K562 (cell line): ENCODE results near the gene ATXN7L1. TPM values are rescaled to one million over a fixed set of nuclear protein-coding genes. Genes with fewer than 3 reads are reported as not detected.

Experiments used
- AFF1 ChIP-seq, 2 experiments: fragments of 450-650 bp; IDR thresholded peaks; 2 replicates each; pipeline ENCODE4 v1.6.1; 2018; ENCODE audit warnings: mild to moderate bottlenecking in 2 of 2, low read depth in 1 of 2; ENCODE audit not compliant: partially characterized antibody in 2 of 2
- BRCA1 ChIP-seq, 2 experiments: fragments of 450-650 bp in 1 of 2; sonication (generic) in 1 of 2; formaldehyde crosslinking in 1 of 2; IDR thresholded peaks; 2 replicates each; pipeline versions ENCODE4 v1.5.0 to v1.6.1; 2017 to 2020; ENCODE audit warnings: mild to moderate bottlenecking in 1 of 2, missing genetic modification reagents in 1 of 2
- HDAC2 ChIP-seq: fragments of 450-650 bp; IDR thresholded peaks from 2 replicates; pipeline ENCODE4 v1.6.1; 2016; ENCODE audit warnings: mild to moderate bottlenecking
- KLF10 ChIP-seq: fragments of 250-450 bp; sonication (Bioruptor Pico); IDR thresholded peaks from 2 replicates; pipeline ENCODE4 v1.6.1; 2021; ENCODE audit warnings: matching md5 sums
- RBM22 ChIP-seq: fragments of 200-400 bp; formaldehyde crosslinking; IDR thresholded peaks from 2 replicates; pipeline ENCODE4 v1.6.1; 2018; ENCODE audit warnings: low read length, low read depth; ENCODE audit not compliant: poor library complexity, severe bottlenecking
- SMAD1 ChIP-seq: fragments of 150-350 bp; IDR thresholded peaks from 2 replicates; pipeline ENCODE4 v1.6.1; 2014; ENCODE audit warnings: low read length, low read depth; ENCODE audit not compliant: partially characterized antibody
- SMC3 ChIP-seq: conservative IDR thresholded peaks from 2 replicates; pipeline ENCODE4 v1.6.1; 2011; ENCODE audit warnings: low read depth, low read length, improper control_type of control experiment; ENCODE audit not compliant: insufficient read depth
- THAP7 ChIP-seq: fragments of 250-450 bp; sonication (Bioruptor Pico); IDR thresholded peaks from 2 replicates; pipeline ENCODE4 v1.5.0; 2021
- ZNF586 ChIP-seq: fragments of 450-650 bp; formaldehyde crosslinking; conservative IDR thresholded peaks from 2 replicates; pipeline ENCODE4 v1.4.0; 2020; ENCODE audit warnings: mild to moderate bottlenecking, moderate library complexity
- ZNF589 ChIP-seq: fragments of 200-800 bp; sonication (Bioruptor generic); IDR thresholded peaks from 2 replicates; pipeline ENCODE4 v1.6.1; 2016; ENCODE audit warnings: low read depth, missing genetic modification characterization, missing compliant biosample characterization
- polyA plus RNA-seq, 8 experiments: library from polyadenylated mRNA; depleted of rRNA in 4 of 8; stranded (reverse) in 5 of 8; unstranded in 3 of 8; fragments of >200 nt; fragmentation: Nextera tagmentation in 2 of 8; fragmentation: Illumina TruSeq in 1 of 8; extraction: Ambion mirVana in 2 of 8; extraction: Trizol in 1 of 8; gene quantifications; 2 replicates each; pipeline versions ENCODE4 v1.2.1 to v1.2.3, GENCODE V29; 2011 to 2014; ENCODE audit warnings: inconsistent platforms in 1 of 8, missing spikeins in 1 of 8
- total RNA-seq, 7 experiments: library from RNA; depleted of rRNA in 6 of 7; stranded (reverse); fragments of >200 nt in 6 of 7; fragmentation: Illumina TruSeq in 2 of 7; extraction: Trizol in 2 of 7; gene quantifications; 2 replicates each; pipeline versions ENCODE4 v1.2.1 to v1.2.3, GENCODE V29; 2011 to 2021; ENCODE audit warnings: low replicate concordance in 1 of 7
- TF ChIP-seq, protein P1 (sequence below): IDR thresholded peaks from 3 replicates; pipeline ENCODE4 v1.6.1; 2011; ENCODE audit warnings: borderline replicate concordance, mild to moderate bottlenecking, moderate library complexity; ENCODE audit not compliant: insufficient read length; ENCODE audit errors: extremely low read depth
- TF ChIP-seq, protein P2 (sequence below): fragments of 450-650 bp; IDR thresholded peaks from 2 replicates; pipeline ENCODE4 v1.6.1; 2016; ENCODE audit warnings: low read depth, mild to moderate bottlenecking, moderate library complexity
- TF ChIP-seq, protein P3 (sequence below), 2 experiments: IDR thresholded peaks in 1 of 2; conservative IDR thresholded peaks in 1 of 2; 2 replicates each; pipeline ENCODE4 v1.6.1; 2016; ENCODE audit warnings: low read depth in 2 of 2, mild to moderate bottlenecking in 1 of 2, missing compliant biosample characterization in 1 of 2, missing genetic modification characterization in 1 of 2, moderate library complexity in 1 of 2

Gene ATXN7L1
- total and polyA plus RNA-seq, 9 of the 15 experiments (the other 6 are each of a cell fraction or from before 2014, with no cell fraction given), result 6.6 to 13.7 (median 10.7) TPM

DNA sequence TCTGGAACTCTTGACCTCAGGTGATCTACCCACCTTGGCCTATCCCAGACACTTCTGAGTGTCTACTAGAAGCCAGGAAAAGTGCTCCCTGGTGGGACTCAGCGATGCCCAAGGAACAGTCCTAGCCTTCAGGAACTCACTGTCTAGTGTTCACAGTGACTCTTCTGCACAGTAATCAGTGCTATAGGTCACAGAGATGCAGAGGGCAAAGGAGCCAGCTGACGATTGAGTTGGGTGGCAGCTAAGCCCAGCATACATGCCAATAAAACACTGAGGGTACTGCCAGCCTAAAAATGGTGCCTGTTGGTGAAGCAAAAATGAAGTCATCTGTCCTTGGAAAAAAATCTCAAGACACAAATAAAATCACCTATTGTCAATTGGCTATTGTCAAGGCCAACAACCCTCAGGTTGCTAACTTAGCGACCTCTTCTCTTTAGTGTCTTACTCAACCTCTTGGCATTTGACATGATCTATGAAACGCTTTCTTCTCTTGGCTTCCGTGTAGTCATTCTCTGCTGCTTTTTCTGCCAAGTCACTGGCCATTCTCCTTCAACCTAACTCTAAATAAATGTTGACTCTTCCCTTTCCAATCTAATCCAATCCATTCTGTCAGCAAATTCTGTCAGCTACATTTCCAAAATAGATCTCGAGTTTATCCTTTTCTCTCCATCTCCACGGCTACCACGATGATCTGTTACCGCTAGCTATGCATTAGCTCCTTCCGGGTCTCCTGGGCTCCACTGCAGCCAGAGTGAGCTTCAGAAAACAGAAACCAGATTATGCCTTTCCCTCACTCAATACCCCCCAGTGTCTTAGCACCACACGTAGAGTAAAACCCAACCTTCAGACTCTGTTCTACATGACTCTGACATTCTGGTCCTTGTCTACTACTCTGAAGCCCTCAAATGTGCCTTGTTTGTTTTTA lies 99.2 kb downstream of the ATXN7L1 start (continued):
- TF ChIP-seq THAP7 (CRISPR knock-in tag) (no peak), HDAC2 (no peak), ZNF586 (CRISPR knock-in tag) (no peak), KLF10 (CRISPR knock-in tag) (no peak), RBM22 (no peak), SMAD1 (no peak), ZNF589 (CRISPR knock-in tag) (no peak), AFF1 (IDR thresholded peaks at IDR 0.05; ENCODE audit: low read depth in 1 of 2, partially characterized antibody in 2 of 2) (no peak), BRCA1 (IDR thresholded peaks at IDR 0.05) (no peak), BRCA1 (CRISPR knock-in tag; IDR thresholded peaks at IDR 0.05) (no peak), SMC3 (no peak)
- TF ChIP-seq, protein P1, sequence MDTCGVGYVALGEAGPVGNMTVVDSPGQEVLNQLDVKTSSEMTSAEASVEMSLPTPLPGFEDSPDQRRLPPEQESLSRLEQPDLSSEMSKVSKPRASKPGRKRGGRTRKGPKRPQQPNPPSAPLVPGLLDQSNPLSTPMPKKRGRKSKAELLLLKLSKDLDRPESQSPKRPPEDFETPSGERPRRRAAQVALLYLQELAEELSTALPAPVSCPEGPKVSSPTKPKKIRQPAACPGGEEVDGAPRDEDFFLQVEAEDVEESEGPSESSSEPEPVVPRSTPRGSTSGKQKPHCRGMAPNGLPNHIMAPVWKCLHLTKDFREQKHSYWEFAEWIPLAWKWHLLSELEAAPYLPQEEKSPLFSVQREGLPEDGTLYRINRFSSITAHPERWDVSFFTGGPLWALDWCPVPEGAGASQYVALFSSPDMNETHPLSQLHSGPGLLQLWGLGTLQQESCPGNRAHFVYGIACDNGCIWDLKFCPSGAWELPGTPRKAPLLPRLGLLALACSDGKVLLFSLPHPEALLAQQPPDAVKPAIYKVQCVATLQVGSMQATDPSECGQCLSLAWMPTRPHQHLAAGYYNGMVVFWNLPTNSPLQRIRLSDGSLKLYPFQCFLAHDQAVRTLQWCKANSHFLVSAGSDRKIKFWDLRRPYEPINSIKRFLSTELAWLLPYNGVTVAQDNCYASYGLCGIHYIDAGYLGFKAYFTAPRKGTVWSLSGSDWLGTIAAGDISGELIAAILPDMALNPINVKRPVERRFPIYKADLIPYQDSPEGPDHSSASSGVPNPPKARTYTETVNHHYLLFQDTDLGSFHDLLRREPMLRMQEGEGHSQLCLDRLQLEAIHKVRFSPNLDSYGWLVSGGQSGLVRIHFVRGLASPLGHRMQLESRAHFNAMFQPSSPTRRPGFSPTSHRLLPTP, result no peak
- TF ChIP-seq, protein P2, sequence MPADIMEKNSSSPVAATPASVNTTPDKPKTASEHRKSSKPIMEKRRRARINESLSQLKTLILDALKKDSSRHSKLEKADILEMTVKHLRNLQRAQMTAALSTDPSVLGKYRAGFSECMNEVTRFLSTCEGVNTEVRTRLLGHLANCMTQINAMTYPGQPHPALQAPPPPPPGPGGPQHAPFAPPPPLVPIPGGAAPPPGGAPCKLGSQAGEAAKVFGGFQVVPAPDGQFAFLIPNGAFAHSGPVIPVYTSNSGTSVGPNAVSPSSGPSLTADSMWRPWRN, result no peak
- TF ChIP-seq, protein P3, sequence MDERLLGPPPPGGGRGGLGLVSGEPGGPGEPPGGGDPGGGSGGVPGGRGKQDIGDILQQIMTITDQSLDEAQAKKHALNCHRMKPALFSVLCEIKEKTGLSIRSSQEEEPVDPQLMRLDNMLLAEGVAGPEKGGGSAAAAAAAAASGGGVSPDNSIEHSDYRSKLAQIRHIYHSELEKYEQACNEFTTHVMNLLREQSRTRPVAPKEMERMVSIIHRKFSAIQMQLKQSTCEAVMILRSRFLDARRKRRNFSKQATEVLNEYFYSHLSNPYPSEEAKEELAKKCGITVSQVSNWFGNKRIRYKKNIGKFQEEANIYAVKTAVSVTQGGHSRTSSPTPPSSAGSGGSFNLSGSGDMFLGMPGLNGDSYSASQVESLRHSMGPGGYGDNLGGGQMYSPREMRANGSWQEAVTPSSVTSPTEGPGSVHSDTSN (CRISPR knock-in tag; IDR thresholded peaks at IDR 0.05; ENCODE audit: low read depth), result no peak
- TF ChIP-seq, protein P3 (tag; conservative IDR thresholded peaks at IDR 0.05; ENCODE audit: low read depth), result peak; percentile 86
